ENCODE results near the gene HLA-DMA. TPM values are rescaled to one million over a fixed set of nuclear protein-coding genes. Genes with fewer than 3 reads are reported as not detected.

The HLA-DMA gene
- total and polyA plus RNA-seq, 9 of the 15 experiments (the other 6 are each of a cell fraction or from before 2014, with no cell fraction given): 0.13 to 0.83 (median 0.51) TPM

DNA sequence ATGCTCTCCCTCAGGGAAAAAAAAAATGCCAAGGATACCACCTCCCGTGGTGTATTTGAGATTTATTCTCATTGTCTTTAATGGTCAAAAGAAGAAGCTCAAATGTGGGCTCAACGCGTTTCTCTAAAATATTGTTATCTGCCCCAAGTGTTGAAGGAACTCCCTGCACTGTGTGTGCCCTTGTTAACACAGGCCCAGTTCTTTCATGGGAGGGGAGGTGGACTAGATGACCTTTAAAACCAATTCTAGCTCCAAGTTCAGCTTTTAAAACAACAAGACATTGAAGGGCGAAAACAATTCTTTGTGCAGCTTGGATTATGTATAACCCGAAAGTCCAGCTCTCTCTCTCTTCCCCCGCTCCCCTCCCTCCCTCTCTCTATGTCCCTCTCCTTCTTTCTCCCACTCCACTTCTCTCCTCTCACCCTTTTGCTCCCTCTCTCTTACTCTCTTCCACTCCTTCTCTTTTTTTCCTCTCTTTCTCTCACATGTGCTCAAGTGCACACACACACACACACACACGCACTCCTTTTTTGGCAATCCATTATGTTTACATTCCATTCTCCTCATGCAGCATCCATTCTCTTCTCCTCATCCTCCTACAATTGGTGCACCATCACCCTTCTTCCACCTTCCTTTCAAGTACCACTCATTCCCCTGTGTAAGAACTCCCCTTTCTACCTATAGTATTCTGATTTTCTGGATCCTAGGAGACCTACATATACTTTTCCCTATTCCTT is 20.6 kb downstream of the HLA-DMA start:
- DNase-seq (ENCODE audit: extremely low read depth in 1 of 4, low spot score in 3 of 4) (no peak), ATAC-seq (no peak), FAIRE-seq (no peak)
- no TSS peak for BruUV-seq (replicated peaks)
- no peaks in the 10 kb centered on the region for H3K4me1 ChIP-seq (replicated peaks in 1 of 2; ENCODE audit: control insufficient read depth in 2 of 2, insufficient read depth in 2 of 2, low read length in 2 of 2)
- H3K9ac ChIP-seq (ENCODE audit: insufficient read depth in 1 of 2, low read depth in 2 of 2, low read length in 2 of 2): no peak overlapping the region
- in situ Hi-C loops (cut with MboI): loop anchor here (10.0 kb wide), 1 partner anchor 53 kb away; no protein-coding TSS in a partner anchor
- H3K4me3 ChIP-seq: no peak overlapping the region
- H3K36me3 ChIP-seq (ENCODE audit: control insufficient read depth, insufficient read depth, low read length): no peaks in the 10 kb centered on the region
- no peaks in the 10 kb centered on the region for H3K9me3 ChIP-seq (replicated peaks; ENCODE audit: control insufficient read depth, insufficient read depth, low read depth, low read length)
- H3K79me2 ChIP-seq (ENCODE audit: control insufficient read depth, insufficient read depth, low read length): no peaks in the 10 kb centered on the region
- no peak overlapping the region for H3K27ac ChIP-seq (ENCODE audit: extremely low read depth, low read depth, low read length)
- intact Hi-C loops (cut with micrococcal nuclease): no loop called here
- 3% methylated on average over 6 of the region's 7 CpGs for WGBS (ENCODE audit: insufficient coverage, low coverage, missing lambda C conversion rate)
- ChIA-PET CTCF (ENCODE audit: low intra/inter-chr PET ratio) (interaction anchor here (0.7 to 3.9 kb wide), 4 partner anchors 16 to 54 kb away, joined by 3 to 57 read pairs (median 6); no protein-coding TSS in a partner anchor), POLR2A (interaction anchor here (0.7 to 3.3 kb wide), 4 partner anchors 9 to 61 kb away, joined by 3 to 65 read pairs (median 26); no protein-coding TSS in a partner anchor)
- H3K27me3 ChIP-seq (ENCODE audit: control insufficient read depth in 2 of 2, insufficient read depth in 2 of 2, low read length in 2 of 2): peaks cover 12 to 26% of the 10 kb centered on the region in 2 experiments
- H2AFZ ChIP-seq (ENCODE audit: low read depth, low read length): no peak overlapping the region
- H3K9me1 ChIP-seq (ENCODE audit: control insufficient read depth, insufficient read depth, low read length): no peaks in the 10 kb centered on the region
- no peaks in the 10 kb centered on the region for H4K20me1 ChIP-seq (replicated peaks; ENCODE audit: control insufficient read depth, insufficient read depth, low read length)
- H3K4me2 ChIP-seq (ENCODE audit: insufficient read depth, low read length): no peak overlapping the region
- no peak for TF ChIP-seq ZNF263 (CRISPR knock-in tag; IDR thresholded peaks at IDR 0.05; ENCODE audit: borderline replicate concordance)
- no peak for TF ChIP-seq ZFP91 (CRISPR knock-in tag; IDR thresholded peaks at IDR 0.05)
- TF ChIP-seq HBP1 (CRISPR knock-in tag; IDR thresholded peaks at IDR 0.05): peak; percentile 50; the same call in 1 of the 2 replicates
- TF ChIP-seq, protein P1, sequence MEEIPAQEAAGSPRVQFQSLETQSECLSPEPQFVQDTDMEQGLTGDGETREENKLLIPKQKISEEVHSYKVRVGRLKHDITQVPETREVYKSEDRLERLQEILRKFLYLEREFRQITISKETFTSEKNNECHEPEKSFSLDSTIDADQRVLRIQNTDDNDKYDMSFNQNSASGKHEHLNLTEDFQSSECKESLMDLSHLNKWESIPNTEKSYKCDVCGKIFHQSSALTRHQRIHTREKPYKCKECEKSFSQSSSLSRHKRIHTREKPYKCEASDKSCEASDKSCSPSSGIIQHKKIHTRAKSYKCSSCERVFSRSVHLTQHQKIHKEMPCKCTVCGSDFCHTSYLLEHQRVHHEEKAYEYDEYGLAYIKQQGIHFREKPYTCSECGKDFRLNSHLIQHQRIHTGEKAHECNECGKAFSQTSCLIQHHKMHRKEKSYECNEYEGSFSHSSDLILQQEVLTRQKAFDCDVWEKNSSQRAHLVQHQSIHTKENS (CRISPR knock-in tag; IDR thresholded peaks at IDR 0.05): no peak
- TF ChIP-seq SMARCA5 (IDR thresholded peaks at IDR 0.05): no peak
- no peak for TF ChIP-seq ZBTB8A (IDR thresholded peaks at IDR 0.05; ENCODE audit: partially characterized antibody)
- no peak for TF ChIP-seq SLC30A9 (CRISPR knock-in tag; IDR thresholded peaks at IDR 0.05)
- no peak for TF ChIP-seq SMAD1 (IDR thresholded peaks at IDR 0.05; ENCODE audit: low read depth, low read length, partially characterized antibody)
- peak; percentile 64; the same call in 1 of the 2 replicates for TF ChIP-seq OTX1 (CRISPR knock-in tag; IDR thresholded peaks at IDR 0.05)
- TF ChIP-seq, protein P2, sequence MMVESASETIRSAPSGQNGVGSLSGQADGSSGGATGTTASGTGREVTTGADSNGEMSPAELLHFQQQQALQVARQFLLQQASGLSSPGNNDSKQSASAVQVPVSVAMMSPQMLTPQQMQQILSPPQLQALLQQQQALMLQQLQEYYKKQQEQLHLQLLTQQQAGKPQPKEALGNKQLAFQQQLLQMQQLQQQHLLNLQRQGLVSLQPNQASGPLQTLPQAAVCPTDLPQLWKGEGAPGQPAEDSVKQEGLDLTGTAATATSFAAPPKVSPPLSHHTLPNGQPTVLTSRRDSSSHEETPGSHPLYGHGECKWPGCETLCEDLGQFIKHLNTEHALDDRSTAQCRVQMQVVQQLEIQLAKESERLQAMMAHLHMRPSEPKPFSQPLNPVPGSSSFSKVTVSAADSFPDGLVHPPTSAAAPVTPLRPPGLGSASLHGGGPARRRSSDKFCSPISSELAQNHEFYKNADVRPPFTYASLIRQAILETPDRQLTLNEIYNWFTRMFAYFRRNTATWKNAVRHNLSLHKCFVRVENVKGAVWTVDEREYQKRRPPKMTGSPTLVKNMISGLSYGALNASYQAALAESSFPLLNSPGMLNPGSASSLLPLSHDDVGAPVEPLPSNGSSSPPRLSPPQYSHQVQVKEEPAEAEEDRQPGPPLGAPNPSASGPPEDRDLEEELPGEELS (CRISPR knock-in tag; IDR thresholded peaks at IDR 0.05; ENCODE audit: borderline replicate concordance): no peak
- TF ChIP-seq ELF1 (tag; IDR thresholded peaks at IDR 0.05): no peak
- no peak for TF ChIP-seq CBX1 (IDR thresholded peaks at IDR 0.05; ENCODE audit: low read depth)
- no peak for TF ChIP-seq PREB (CRISPR knock-in tag; IDR thresholded peaks at IDR 0.05)
- 0 out of 4 replicates have a peak, but pooled peaks of 1 of the 2 experiments have one; percentile 24 for TF ChIP-seq HDAC1 (IDR thresholded peaks at IDR 0.05)

Data from K562 (cell line).